LHCN-M2 (cell line): ENCODE measurements around the gene MXRA8. TPM values are rescaled to one million over a fixed set of nuclear protein-coding genes. Genes with fewer than 3 reads are reported as not detected.
A peak's percentile ranks its signal among the peaks of the same experiment; 100 is the strongest.
"Not testable (repeated sequence)": the region's sequence is repeated elsewhere in the genome, so short reads cannot be mapped to it uniquely, and the experiment has no call there.

Source experiments
- DNase-seq: peaks from one replicate; pipeline ENCODE4 v3.0.0-alpha.2; 2012; ENCODE audit warnings: low read depth
- total RNA-seq: library from RNA; depleted of rRNA; stranded (reverse); fragments of >200 nt; gene quantifications from 2 replicates; pipeline ENCODE4 v1.2.3, GENCODE V29; 2014

The MXRA8 gene
- total RNA-seq, 1 experiment from 2014 or later: 292 TPM

GRCh38 chr1:1321477-1321876, 36.9 kb downstream of the MXRA8 start:
- no peak for DNase-seq

- no peak for DNase-seq
Measured at GRCh38 chr1:1320666-1321448, 37.5 kb downstream of the MXRA8 start.

DNA sequence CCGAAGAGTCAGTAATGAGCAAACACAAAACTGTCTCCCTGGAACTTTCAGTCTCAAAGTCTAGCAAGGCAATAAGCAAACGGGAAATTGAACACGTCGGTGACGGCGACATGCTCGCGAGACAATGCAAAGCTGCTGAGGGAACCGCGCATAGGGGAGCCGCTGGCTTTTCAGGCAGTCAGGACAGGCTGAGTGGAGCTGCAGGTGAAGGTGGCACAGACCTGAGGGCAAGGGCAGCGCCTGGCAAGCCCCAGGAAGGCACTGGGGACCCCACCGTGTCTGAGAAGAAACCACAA, 38.8 kb downstream of the MXRA8 start:
- DNase-seq: no peak

DNA sequence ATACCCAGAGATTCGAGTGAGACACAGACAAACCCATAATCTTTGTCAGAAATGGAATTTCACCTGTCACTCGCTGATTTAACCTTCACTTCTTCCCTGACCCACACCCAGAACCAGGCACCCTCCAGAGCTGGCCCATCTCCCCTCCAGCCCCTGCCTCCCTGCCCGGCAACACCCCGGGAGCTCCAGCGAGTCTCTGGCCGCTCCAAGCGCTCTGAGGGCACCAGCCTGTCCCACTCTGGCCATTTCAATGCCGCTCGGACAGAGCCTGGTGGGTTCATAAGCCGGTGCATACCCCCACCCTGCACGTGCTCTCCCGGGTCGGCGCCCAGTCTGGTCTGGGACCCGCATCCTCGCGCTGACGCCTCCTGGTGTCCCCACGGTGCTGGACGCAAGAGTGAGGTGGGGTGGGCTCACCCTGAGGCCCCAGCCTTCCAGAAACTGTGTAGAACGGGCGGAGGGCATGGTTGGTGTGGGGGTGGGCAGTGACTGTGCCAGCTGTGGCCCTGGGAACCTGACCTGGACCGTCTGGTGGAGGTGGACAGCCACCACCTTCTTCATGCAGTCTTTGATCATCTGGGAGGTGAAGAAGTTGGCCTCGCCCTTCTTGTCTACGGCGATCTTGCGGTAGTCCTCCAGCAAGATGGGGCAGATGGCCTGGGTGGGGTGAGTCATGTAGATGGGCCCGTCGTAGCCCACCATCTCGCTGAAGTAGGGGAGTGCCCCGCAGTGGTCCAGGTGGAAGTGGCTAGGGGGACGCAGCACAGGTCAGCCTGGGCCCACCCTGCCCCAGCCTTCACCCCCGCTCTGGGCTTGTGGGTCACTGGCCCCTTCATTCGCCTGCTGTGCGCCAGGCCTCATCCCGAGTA, 39.3 kb downstream of the MXRA8 start:
- no peak for DNase-seq

DNA sequence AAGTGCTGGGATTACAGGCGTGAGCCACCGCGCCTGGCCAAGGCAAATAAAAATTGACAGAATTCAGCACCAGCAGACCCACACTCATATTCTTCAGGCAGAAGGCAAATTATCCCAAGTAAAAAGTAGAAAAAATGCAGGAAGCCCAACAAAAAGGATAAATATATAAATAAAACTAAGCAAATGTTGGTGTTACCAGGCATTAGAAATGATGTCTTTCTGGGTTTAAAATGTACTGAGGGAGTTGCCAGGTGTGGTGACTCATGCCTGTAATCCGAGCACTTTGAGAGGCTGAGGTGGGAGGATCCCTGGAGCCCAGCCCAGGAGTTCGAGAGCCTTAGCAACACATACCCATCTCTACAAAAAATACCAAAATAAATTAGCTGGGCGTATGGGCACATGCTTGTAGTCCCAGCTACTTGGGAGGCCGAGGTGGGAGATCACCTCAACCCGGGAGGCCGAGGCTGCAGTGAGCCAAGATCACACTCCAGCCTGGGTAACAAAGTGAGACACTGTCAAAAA, 40.2 kb downstream of the MXRA8 start:
- peak; percentile 95 for DNase-seq

- no peak for DNase-seq
Measured at GRCh38 chr1:1317420-1317819, 40.9 kb downstream of the MXRA8 start.

GRCh38 chr1:1316199-1316598, 42.2 kb downstream of the MXRA8 start:
- DNase-seq: not testable (repeated sequence)

- no peak for DNase-seq
Measured at GRCh38 chr1:1315435-1315954, 42.9 kb downstream of the MXRA8 start.

- DNase-seq: no peak
Measured at GRCh38 chr1:1314678-1315335, 43.5 kb downstream of the MXRA8 start.

- no peak for DNase-seq
Measured at GRCh38 chr1:1314237-1314586, 44.1 kb downstream of the MXRA8 start.

DNA sequence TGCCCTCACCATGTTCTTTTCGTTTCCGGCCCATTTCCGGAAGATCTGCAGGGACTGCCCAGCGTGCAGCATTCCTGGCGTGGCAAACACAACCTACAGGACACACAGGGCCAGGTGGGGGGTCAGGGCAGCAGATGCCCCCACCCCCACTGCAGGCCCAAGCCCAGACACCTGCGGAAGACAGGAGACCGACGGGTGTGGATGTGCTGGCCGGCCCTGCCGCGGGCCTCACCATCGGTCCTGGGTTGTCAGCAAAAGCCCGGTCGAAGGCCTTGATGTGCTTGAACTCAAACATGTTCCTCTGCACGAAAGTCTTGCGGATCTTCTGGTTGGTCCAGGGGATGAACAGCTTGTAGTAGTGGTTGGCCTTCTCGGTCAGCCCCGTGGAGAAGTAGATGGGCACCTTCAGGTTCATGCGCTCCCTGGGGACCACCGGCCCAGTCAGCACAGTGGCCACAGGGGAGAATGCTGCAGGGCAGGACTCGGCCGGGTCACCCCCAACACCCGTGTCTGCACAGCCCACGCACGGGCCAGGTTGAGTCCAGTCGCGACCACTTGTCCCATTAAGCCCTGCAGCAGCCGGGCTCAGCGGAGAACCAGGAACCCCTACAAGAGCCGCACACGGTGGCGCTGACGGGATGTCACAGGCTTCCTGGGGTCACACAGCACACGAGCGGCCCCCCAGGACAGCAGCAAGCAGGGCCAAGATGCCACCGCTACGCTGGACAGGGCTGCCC, 44.7 kb downstream of the MXRA8 start:
- no peak for DNase-seq

DNA sequence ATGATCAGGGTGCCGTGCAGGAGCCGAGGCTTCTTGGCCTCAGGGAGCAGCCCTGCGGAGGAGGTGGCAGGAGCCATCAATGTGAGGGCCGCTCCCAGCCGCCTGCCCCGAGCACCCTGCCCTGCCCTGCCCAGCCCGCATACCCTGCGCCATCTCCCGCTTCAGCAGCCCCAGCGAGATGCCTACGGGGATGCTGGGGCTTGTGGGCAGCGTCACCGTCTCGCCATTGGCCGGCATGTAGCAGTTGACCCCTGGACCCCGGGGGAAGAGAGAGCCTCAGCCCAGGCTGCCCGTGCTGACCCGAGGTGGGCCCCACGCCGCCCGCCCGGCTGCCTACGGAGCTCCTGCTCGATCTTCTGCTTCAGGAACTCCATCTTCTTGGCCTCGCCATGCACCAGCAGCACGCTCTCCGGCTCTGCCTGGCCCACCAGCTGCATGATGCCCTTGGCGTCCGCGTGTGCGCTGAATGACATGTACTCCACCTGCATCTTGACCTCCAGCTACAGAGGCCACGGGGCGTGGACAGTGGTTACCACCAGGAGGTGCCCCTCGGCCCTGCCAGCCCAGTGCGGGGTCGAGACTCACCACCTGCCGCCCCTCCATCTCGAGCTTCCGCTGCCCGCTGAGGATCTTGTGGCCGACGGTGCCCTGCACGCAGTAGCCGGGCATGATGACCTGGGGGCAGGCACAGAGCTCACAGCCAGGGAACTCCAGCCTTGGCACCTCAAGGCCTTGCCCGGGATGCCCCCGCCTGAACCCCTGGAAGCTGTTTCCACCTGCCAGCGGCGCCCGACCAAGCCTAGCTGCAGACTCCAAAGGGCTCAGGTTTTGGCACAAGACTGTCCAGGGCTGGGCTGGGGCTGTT, 45.7 kb downstream of the MXRA8 start:
- DNase-seq: no peak

- DNase-seq: no peak
Measured at GRCh38 chr1:1311107-1312104, 46.9 kb downstream of the MXRA8 start.

- DNase-seq: no peak
Measured at GRCh38 chr1:1310476-1311053, 47.8 kb downstream of the MXRA8 start.

- no peak for DNase-seq
Measured at GRCh38 chr1:1310109-1310385, 48.3 kb downstream of the MXRA8 start.

- no peak for DNase-seq
Measured at GRCh38 chr1:1309251-1310108, 48.9 kb downstream of the MXRA8 start.

DNA sequence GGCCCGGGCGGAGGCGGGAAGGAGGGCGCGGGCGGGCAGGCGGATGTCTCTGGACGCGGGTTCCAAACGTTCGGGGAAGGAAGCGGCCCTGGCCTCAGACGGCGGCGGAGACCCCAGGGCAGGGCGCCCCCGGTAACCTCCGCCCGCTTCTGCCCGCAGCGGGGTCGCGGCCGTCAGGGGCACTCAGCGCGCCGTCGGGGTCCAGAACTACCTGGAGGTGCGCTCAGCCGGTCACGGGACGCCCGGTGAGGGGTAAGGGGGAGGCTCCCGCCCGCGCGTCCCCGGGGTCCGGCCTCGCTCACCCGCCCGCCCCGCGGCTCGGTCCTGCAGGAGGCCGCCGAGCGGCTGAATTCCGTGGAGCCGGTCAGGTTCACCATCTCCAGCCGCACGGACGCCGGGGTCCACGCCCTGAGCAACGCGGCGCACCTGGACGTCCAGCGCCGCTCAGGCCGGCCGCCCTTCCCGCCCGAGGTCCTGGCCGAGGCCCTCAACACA, 49.6 kb downstream of the MXRA8 start:
- DNase-seq: no peak
